Stimulated activated CD8-positive, alpha-beta memory T cell treated with anti-CD3 and anti-CD28 coated beads, Interleukin-12 subunit alpha, Interleukin-12 subunit beta, amount 100 ng/mL, for 1 hour (primary cell): ENCODE measurements around the gene COMMD3.
"Not testable (repeated sequence)": the region's sequence is repeated elsewhere in the genome, so short reads cannot be mapped to it uniquely, and the experiment has no call there.

Experiments
- DNase-seq: peaks from one replicate; pipeline ENCODE4 v3.0.0-alpha.2; 2020; ENCODE audit warnings: low read depth

Gene COMMD3

GRCh38 chr10:22316286-22317075 lies at the start of gene COMMD3:
Gene COMMD3 (plus strand): TSS chr10:22316388. CDS start chr10:22316418, 30 bp downstream.
- DNase-seq = peak; percentile 62

- DNase-seq = no peak
These were observed 47.7 kb upstream of the COMMD3 start for GRCh38 chr10:22268503-22268902.

DNA sequence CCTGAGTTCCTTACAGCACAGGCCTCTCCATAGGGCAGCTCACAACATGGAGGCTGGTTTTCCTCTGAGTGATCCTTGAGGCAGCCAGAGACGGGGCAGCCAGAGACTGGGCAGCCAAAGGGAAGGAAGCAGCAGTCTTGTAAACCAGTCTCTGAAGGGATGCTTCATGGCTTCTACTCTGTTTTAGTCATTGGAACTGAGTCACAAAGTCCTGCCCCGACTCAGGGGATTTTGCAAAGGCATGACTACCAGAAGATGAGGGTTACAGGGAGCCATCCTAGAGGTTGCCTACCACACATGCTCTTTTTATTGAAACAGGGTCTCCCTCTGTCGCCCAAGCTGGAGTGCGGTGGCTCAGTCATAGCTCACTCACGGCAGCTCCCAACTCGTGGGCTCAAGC lies 44.4 kb upstream of the COMMD3 start:
- no peak for DNase-seq

GRCh38 chr10:22278441-22278782 lies 37.8 kb upstream of the COMMD3 start:
- DNase-seq = no peak

DNA sequence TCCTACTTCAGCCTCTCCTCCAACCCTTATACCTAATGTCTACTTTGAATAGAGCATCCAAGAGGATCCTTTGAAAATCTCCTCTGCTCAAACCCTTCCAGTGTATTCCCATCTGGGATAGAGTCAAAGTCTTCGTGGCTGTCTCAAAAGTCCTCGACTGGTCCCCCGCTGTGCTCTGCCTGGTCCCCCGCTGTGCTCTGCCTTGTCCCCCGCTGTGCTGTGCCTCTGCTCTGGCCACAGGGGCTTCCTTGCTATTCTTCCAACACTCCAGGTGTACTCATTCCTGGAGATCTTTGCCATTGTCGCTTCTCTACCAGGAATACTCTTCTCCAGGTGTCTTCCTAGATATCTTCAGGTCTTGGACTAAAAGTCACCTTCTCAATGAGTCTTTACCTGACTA lies 36.1 kb upstream of the COMMD3 start:
- no peak for DNase-seq

GRCh38 chr10:22285130-22285529 lies 31.1 kb upstream of the COMMD3 start:
- DNase-seq = no peak

DNA sequence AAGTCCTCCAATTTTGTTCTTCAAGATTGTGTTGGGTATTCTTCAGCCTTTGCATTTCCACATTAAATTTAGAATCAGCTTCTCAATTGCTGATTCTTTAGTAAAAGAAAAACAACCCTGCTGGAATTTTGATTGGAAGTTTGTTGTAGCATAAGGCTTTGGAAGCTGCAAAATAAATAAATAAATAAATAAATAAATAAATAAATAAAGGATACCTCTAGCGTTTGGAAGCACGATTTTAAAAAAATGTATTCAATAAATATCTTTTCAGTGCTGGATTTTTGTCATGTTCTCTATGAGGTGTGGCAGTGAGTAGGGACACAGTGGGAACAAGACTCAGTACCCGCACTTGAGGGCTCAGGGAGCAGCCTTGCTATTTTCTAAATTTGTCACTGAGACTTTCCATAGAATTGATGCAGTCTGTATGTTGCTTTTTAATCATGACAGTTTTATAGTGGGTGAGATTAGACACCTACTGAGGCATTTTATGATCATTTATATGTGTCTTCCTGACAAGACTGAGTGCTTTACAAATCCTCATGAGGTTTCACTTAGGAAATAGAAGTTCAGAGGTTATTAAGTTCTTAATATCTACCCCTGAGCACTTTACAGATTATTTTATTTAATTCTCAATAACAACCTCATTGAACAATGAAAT lies 22.3 kb upstream of the COMMD3 start:
- no peak for DNase-seq

GRCh38 chr10:22294694-22295093 lies 21.5 kb upstream of the COMMD3 start:
- DNase-seq = no peak

DNA sequence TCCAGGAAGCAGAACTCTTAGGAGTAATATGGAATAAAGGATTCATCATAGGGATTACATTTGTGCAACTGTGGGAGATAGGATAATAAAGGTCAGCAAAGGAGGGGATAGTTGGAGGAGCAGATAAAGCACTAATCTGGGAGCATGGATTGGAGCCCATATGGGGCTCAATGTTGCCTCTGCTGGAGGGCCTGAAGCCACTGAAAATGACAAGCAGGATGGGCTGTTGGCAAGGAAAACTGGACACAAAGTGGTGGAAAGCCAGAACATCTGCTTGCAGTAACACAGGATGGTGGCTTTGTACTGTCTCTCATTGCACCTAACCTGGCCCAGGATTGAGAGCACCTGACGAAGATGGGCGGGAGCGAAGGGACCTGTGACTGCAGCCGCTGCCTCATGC lies 15.0 kb upstream of the COMMD3 start:
- DNase-seq = no peak

DNA sequence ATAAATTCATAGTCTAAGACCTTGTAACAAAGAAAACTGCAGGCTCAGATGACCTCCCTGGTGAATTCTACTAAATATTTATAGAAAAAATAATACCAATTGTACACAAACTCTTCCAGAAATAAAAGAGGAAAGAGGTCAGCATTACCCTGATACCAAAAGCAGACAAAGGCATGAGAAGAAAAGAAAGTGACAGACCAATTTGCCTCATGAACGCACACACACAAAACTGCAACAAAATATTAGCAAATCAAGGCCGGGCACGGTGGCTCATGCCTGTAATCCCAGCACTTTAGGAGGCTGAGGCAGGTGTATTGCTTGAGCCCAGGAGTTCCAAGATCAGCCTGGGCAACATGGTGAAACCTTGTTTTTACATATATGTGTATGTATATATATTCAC lies 12.7 kb upstream of the COMMD3 start:
- no peak for DNase-seq

DNA sequence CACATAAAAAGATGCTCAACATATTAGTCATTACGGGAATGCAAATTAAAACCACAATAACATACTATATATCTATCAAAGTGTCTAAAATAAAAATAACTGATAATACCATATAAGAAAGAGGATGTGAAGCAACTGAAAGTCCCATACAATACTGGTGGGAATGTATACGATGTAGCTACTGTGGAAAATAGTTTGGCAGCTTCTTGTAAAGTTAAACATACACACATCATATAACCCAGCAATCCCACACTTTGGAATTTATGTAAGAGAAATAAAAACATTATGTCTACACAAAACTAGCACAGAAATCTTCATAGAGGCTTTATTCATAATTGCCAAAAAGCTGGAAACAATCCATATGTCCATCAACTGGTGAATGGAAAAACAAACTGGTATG lies 10.5 kb upstream of the COMMD3 start:
- no peak for DNase-seq

DNA sequence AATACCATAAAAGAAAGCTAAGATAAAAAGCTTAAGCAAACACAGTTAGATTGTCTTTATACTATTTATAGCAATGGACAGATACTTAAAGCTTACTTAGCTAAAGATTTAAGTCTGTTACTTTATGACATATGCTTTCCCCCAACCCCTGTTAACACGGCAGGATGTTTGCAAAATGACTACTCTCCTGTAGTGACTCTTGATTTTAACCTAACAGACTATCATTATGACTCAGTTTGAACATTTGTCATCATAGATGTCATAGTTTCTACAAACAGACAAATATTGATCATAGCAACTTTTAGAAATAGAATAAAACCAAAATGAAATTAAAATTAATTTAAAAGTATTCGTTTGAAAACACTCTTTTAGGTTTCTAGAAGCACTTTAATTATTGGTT lies 7.8 kb upstream of the COMMD3 start:
- DNase-seq = no peak

GRCh38 chr10:22309180-22310000 lies 6.8 kb upstream of the COMMD3 start:
- DNase-seq = no peak

GRCh38 chr10:22310012-22310411 lies 6.2 kb upstream of the COMMD3 start:
- not testable (repeated sequence) for DNase-seq

- no peak for DNase-seq
These were observed 5.3 kb upstream of the COMMD3 start for GRCh38 chr10:22310928-22311327.

GRCh38 chr10:22314852-22315251 lies 1.3 kb upstream of the COMMD3 start:
- no peak for DNase-seq

DNA sequence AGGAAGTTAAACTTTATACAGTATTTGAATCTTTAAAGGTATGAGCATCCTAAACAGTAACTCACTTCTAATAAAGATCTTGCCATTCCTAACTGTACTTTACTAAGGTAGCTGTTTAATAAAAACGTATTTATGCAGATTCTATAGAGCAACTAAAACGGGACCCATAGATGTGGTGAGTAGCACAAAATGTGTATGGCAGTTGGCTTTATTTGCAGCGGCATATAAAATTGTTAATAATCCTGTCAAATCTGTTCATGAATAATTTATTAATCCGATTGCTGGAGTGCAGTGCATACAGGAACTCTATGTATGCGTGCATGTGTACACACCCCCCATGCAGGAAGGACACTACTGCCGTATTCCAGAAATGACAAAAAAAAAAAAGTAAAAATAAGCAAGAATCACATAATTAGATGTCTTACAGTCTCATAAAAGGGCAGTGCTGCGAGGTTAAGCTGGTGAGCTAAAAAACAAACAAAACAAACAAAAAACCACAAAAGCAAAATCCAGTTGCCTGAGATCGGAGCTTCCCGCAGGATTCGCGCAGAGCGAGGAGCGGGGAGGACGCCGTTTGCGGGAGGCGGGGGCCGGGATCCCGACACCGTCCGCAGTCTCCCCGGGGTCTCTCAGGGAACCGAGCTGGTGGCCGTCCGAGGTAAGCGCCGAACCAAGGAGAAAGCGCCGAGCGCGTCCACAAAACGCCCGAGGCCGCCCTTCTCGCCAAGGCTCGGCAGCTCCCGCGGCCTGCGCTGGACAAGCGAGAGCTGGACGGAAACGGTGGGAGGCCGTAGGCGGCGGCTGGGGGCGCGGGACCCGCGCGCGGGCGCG lies 518 bp upstream of the COMMD3 start:
- no peak for DNase-seq

- DNase-seq = no peak
These were observed 835 bp downstream of the COMMD3 start for GRCh38 chr10:22317076-22317370.

DNA sequence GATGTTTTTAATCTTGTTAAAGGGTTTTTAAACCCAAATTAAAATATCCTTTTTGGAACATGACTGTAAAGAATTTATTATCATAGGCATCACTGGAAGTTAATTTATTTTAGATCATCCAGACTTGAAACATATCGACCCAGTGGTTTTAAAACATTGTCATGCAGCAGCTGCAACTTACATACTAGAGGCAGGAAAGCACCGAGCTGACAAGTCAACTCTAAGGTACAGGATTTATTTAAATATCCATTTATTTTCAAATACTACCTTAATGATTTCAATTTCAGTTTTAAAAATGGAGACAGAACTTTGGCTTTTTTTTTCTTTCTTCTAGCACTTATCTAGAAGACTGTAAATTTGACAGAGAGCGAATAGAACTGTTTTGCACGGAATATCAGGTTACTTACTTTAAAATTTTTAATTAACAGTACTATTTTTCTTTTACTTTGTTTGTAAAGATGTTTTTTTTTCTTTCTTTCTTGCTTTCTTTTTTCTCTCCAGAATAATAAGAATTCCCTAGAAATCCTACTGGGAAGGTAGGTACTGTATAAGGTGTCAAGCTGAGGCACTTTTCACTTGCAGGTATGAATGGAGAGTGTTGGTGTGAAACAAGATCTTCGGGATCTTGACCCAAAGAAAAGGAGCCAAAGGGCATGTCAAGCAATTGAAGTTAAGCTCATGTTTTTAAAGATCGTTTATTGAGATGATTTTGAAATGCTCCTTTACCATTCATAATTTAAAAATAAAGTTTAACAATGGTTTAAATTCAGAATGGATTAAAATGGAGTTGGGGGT lies 1.8 kb downstream of the COMMD3 start:
- DNase-seq = no peak

DNA sequence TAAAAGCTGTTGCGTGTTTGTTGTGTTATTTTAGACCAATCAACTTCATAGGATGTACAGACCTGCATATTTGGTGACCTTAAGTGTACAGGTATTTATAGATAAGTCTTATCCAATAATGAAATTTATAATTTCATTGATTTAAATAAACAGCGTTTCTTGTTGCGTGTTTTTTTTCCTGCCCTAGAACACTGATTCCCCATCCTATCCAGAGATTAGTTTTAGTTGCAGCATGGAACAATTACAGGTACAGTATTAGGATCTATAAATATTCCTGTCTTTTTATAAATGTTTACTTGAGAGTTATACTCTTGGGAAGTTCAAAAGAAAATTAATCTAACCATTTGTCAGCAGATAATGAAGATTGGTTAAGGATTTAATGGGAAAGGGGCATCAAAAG lies 2.6 kb downstream of the COMMD3 start:
- DNase-seq = no peak

- no peak for DNase-seq
These were observed 3.4 kb downstream of the COMMD3 start for GRCh38 chr10:22319547-22319979.
